HG02870 (cell line): Measurements from ENCODE around the gene ADAM22.

Experiments used
- ATAC-seq: cut with Tn5 transposase; IDR thresholded peaks from one replicate; pipeline ENCODE4 v1.9.1; 2021; ENCODE audit warnings: mild to moderate bottlenecking, moderate library complexity; ENCODE audit not compliant: unreplicated experiment

The ADAM22 gene

DNA sequence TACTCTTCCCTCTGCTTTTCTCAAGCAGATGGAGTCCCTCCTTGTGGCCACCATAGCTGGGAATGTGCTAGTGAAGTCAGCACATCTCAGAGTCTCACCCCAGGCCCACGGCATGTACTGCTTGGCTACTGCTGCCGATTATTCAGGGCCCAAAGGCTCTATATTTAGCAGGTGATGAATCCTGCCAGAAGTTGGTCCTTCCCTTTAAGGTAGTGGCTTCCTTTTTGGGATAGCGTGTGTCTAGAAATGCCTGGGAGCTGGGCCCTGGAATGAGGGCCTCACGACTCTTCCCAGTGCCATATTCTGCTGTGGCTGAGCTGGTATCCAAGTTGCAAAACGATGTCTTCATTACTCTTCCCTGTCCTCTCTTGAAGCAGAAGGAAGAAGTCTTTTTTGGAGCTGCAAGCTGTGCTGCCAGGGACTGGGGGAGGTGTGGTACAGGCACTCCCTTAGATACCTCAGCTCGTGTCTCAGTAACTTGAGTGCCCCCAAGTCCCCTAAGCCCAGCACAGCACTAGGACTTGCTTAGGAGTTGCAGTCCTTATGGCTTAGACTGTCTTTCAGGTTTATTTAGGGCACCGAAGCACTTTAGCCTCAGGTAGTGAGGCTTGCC is 100.1 kb downstream of the ADAM22 start:
- ATAC-seq: no peak

DNA sequence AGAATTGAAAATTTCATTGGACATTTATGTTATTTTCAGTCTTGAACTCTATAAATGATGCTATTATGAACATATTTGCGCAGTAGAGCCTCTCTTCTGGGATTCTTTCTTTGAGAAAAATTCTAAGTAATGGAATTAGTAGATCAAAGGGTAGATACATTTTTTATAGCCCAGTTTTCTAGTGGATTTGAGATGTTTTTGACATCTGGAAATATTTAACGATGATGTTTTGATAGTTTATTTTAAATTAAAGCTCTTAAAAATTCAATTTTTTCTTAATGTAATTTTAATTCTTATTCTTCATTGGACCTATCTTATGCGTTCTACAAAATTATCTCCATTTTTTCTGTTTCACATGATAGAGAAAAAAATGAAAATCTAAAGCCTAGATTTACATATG is 103.0 kb downstream of the ADAM22 start:
- no peak for ATAC-seq

DNA sequence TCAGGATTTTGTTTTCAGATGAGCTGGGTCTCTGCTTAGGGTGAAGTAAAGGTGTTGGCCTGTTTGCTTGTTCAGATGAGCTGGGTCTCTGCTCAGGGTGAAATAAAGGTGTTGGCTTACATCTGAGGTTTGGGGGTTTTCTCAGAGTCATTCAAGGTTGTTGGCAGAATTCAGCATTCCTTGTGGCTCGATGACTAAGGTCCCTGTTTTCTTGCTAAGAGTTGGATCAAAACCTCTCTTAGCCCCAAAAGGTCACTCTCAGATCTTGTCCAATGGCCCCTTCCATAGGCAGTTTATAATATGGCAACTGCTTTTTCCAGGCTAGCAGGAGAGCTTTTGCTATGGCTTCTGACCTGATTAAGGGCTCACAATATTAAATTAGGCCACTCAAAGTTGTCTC is 106.6 kb downstream of the ADAM22 start:
- no peak for ATAC-seq

DNA sequence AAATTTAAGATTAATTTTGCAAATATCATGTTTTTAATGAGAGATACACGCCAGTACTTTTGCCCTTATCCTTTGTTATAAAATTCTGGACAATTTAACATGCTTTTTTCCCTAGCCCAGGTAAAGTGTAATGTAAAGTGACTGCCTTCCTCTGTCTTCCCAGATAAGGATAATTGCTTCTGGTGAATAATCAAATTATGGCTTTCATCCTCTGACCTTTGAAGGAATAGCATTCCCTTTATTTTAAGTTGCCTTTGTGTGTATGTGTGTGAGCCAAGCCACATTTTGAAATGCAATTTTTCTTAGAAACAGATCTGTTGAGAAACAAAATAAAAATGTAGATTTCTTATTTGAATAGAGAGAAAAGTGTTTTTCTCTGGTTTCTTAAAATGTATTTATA is 107.5 kb downstream of the ADAM22 start:
- no peak for ATAC-seq

DNA sequence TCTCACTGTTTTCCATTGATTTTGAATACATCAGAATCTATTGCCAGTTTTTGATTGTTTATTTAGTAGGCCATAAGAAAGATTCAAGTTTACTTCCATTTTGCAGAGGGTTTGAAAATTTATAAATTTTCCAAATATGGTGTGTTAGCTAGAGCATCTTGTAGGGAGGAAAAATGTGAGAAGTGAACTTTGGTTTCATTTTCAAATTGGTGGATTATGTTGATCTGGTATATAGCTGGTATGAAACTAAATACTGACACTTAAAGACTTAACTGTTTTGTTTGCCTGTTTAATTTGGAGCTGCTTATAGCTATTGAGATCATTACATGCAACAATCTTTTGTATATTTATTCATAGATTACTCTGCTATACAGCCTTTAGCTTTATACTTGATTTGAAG is 108.1 kb downstream of the ADAM22 start:
- ATAC-seq: no peak

DNA sequence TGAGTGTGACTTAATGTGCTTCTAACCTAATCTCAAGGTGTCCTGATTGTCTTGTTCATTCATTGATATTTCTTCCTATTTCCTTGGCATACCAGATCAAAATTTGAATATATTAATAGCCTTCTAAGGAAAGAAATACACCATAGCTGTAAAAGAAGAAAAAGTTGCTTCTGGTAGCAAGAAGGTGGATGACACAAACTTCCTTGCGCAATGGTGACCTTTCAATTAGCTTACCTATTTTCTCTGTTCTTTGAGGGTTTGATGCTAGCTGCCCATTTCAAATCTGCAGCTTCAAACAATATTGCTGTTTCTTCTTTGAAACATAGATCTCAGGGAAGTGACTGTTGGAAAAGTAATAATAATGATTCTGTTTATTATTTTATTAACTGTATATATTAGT is 108.8 kb downstream of the ADAM22 start:
- ATAC-seq: no peak

DNA sequence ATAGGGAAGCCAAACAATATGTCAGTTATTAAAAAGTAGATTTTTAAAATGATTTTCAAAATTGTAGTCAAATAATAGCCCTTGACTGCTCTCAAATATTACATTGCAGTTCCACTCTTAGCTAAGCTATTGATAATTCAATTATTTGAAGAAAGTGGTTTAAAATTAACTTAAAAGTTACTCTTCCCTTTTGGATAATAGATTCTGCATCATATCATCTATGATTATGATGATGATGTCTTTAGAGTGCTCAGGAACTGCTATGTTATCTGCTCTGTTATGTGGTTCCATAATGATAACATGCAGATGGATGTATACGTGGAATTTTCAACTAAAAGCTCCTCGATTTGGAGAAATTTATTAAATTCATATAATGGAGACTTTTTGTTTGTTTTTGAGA is 110.0 kb downstream of the ADAM22 start:
- ATAC-seq: no peak

DNA sequence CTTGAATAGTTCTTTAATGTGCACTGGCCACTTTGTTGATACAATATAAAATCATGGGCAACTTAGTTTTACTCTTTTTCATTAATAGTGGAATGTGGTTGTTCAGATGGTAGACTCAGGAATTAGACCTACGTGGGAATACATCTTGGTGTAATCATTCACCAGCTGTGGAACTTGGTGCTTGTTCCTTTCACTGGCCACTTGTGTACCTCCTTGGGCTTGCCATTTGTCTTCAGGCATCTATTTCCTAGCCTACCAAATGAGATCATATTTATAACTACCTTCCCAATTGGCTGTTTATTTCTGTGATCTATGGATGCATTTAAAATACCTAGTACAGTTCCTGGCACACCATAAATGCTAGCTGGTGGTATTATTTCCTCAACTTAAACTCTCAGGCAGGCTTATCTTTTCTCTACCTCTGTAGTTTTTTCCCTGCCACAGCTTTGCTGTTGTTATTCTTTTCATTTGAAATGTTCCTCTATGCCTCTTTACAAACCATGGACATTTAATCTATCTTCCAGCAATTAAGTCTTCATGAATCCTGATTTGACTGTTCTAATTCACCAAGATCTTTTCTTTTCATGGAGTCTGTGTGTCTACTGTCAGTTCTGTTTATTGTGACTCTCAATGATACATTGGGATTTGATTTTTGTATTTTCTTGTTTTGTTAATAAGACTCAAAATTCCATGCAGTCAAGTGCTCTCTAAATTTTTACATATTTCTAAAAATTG is 113.0 kb downstream of the ADAM22 start:
- ATAC-seq: no peak

DNA sequence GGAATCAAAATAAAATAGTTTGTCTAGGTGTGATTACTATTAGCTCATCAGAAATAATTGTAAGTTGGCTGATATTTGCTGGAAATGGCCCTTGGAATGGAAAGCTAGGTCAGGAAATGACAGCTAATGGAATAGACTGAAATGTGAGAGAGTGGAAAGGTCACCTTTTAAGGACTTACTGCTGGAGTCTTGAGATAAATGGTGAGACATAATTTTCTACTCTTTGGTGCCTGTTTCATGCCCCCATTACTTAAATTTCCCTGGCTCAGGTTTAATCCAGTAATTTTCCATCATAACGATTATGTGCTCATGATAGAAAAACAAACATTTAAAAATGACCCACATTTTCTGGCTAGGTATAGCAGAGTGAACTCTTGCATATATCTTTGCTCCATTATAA is 123.6 kb downstream of the ADAM22 start:
- no peak for ATAC-seq

DNA sequence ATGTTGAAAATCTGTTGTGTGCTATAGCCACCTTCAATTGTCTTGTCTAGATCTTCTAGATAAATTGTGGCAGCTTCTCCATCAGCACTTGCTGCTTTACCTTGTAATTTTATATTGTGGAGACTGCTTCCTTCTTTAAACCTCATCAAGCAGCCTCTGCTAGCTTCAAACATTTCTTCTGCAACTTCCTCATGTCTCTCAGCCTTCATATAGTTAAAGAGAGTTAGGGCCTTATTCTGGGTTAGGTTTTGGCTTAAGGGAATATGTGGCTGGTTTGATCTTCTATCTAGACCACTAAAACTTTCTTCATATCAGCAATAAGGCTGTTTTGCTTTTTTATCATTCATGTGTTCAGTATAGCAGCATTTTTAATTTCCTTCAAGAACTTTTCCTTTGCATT is 128.2 kb downstream of the ADAM22 start:
- ATAC-seq: no peak

DNA sequence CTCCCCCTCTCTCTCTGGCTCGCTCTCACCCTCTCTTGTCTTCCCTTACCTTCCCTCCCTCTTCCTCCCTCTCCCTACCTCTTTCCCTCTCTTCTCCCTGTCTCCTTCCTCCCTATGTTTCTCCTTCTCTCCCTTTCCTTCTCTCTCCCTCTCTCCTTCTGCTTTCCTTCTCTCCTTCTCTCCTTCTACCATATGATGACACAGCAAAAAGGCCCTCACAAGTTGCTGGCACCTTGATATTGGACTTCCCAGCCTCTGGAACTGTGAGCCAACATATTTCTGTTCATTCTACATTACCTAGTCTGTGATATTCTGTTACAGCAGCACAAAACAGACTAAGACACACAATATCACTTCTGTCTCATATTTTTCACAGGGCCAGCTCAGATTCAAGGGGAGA is 135.0 kb downstream of the ADAM22 start:
- ATAC-seq: no peak

DNA sequence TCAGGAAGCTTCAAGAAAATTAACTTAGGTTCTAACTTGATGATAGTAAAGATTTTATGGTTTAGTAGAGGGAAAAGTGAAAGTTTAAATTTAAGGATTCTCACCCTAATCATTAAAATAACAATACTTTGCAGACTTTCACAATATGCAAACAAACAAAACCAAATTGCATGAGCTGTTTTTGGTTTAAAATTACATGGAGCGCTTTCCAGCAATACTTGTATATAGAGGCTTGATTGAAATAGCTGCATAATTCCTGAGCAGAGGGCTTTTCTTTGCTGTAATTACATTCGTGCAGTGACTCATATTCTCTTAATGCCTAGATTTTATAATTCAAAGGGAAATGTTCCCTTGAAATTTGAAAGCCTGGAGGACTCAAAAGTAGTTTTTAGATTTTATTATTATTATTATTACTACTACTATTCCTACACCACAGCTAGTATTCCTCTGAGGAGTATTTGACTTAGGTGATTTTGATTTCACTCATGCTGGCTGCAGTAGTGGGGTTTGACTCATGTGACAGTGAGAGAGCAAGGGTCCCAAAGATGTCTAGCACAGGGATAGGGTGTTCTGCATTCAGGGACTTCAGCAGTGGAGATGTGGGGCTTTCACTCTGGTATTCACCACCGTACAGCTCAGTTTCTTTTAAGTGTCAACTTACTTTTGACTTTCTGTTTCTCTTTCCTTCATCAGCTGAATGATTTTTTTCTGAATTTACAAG is 138.1 kb downstream of the ADAM22 start:
- peak; percentile 79 for ATAC-seq

DNA sequence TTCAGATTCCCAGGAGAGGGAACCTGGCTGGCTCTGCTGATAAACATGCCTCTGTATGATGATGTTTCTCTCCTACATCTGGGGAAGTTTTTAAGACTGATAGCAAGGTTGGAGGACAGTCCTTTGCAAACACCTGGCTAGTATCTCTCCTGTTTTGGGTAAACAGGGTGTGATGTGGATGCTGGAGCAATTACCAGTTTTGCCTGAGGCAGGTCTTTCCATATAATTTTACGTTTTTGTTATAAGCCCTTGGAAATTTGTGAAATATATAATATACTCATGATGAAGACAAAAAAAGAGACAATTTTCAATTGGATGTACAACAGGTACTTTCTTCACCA is 138.6 kb downstream of the ADAM22 start:
- no peak for ATAC-seq

DNA sequence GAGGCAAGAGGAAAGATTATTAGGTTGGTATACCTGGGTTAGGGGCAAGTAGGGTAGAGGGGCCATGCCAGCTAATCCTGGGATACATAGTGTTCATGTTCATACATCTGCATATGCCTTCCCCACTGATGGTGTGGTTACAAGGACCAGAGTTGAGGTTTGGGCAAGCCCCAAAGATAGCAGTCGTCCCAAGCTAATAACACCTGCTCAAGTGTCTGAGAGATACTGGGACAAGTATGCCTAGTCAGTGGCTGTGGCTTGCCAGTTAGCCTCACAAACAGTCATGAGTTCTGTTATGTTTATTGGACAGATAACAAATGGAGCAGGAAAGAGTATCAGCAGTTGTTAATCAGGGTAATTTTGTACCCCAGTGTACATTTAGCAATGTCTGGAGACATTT is 139.6 kb downstream of the ADAM22 start:
- ATAC-seq: peak; percentile 45

DNA sequence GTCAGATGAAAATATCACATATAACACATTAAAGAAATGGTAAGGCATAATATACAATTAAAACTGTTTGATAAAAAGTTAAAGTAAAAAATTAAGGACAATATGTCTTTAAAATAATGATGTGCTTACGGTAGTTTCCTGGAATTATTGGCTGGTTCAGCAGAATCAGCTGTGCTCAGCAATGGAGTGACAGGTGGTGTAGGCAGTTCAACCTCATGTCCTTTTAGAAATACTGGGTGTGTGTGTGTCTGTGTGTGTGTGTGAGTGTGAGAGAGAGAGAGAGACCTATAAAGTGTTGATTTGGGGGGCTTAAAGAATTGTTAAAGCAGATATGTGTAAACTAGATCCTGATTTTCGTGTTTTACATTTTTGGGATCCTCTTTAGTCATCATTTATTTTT is 141.2 kb downstream of the ADAM22 start:
- ATAC-seq: no peak

DNA sequence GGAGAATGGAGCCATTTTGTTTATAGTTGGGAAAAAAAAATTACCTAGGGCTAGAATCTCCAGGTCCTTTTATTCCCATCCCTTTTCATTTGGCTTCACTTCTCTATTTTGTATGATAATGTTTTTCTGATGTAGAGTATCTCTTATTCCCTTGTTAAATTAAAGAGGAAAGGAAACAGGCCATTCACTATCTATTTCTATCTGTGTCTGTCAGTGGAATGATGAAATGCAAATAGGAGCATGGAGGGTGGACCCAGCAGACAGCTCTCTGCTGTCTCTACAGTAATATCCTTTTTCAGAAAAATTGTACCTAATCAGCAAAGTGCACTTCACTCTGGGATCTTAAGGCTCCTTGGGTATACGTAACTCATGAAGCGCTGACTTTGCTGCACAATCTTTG is 149.8 kb downstream of the ADAM22 start:
- no peak for ATAC-seq

DNA sequence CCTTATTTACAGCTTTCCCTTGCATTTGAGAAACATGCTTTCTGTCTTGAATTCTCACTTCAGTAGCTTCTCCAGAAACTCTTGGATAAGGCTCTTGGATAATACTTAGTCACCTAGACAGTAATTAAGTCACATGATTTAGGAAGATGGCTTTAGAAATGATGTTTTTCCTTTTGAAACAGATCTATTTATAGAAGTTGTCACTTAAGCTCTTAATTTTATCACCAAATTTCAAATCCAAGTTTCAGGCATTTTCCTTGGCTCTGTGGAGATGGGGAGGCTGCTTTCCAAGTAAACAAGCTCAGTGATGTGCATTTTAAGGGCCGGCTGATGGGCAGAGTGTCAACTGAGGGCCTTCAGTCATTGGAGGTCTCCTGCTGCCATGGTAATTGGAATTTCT is 155.5 kb downstream of the ADAM22 start:
- no peak for ATAC-seq

DNA sequence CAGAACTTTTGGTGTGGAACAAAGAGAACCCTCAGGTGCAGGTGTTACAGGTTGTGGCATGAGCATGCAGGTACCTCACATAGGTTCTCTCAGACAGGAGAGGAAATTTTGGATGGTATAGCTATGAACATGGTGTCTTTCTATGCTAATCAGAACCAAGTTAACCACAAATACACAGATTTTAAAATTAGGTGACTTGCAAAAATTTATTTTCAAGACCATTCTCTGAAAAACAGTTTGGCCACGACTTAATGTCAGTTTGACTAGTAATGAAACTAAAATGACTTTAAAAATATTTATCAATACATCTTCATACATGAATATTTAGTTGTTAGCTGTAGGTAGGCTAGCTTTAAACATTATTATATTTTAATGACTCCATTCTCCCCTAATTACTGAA is 156.2 kb downstream of the ADAM22 start:
- no peak for ATAC-seq

DNA sequence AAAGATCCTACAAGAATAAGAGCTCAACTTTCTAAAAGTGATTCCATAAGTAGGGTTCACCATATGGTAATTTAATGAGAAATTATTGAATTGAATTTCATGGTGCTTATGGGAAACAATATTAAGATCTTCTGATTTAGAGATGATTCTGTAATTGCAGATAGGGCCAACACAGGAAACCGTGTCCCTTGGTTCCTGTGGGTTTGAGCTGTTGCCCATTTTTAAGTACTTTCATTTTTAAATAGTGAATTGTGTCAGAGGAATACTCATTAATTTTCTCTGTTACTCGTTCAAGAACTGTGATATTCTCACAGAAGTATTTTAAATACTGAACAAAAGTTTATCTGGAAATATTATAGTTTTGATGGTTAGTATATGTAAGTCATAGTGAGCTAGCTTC is 156.6 kb downstream of the ADAM22 start:
- ATAC-seq: peak; percentile 65

DNA sequence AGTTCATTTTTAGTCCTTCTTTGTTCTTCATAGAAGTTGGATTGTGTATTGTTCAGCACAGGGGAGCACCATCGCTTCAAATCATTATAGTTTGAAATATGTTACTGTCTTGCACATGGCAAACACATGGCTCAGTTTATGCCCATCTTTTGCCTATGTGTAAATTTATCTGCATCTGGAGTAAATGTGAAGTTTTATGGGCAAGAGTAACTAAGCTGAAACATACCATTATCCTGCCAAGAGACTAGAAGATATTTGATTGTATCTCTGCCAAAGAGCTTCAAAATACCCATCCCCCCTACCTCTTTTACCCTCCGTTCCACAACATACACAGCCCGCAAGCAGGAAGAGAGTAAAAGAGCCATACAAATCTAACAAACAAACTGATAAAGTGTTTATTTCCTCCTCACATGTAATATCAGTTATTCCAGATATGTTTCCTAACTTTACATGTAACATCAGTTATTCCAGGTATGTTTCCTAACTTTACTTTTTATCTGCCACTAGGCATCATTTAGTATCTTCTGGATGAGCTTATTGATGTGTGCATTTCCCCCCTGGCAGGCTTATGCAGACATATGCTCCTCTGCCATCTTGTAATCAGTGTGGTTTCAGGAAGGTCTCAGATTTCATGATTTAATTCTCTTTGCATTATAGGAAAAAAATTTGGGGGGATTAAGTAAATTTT is 158.1 kb downstream of the ADAM22 start:
- ATAC-seq: no peak

DNA sequence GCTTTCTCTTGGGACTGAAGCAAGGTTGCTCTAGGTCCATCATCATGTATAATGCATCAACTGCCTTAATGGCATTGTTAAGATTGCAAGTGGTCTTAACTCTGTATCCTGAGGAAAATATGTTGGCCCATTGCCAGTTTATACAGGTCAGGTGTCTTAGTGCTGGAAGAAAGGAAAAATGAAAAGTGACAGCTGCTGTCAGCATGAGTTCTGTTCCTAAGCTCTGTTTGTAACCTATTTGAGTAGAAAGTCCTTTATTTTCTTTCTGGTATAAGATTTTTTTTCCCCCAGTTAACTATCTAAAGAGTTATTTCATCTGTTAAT is 158.6 kb downstream of the ADAM22 start:
- ATAC-seq: no peak

DNA sequence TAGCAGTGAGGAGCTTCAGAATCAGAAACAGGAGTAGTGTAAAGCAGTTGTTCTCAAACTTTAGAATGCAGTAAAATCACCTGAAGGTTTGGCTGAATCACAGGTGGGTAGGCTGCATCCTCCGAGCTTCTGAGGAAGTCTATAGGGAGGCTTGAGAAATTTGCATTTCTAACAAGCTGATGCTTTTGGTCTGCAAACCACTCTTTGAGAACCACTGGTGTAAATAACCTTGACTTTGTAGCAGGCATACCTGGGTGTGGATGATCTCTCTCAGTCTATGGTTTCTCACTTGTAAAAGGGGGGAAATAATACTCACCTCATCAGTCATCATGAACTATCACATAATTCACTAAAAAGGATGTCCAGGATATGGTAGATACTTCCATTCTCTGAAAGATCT is 167.7 kb downstream of the ADAM22 start:
- ATAC-seq: peak; percentile 60
